ENCODE data around the gene LCN10.

Gene LCN10

DNA sequence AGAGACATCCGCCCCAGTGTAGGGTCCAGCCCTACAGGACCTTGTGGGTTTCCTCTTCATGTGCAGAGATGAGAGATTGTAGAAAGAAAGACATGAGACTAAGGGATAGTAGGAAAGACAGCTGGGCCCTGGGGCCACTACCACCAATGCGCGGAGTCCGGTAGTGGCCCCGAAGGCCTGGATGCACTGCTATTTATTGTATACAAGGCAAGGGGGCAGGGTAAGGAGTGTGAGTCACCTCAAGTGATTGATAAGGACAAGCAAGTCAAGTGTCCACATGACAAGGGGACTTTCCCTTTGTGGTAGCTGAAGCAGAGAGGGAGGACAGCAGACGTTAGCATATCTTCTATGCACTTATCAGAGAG is 42.2 kb upstream of the LCN10 start:
- H3K4me1 ChIP-seq (ENCODE audit: control insufficient read depth, insufficient read depth, low read length): peaks cover under 1% of the 10 kb centered on the region
- no peak overlapping the region for H3K4me3 ChIP-seq (ENCODE audit: low read length)
- H3K9me3 ChIP-seq (replicated peaks; ENCODE audit: low read length): no peaks in the 10 kb centered on the region
- no peak overlapping the region for H3K4me2 ChIP-seq (ENCODE audit: low read length)
- no peak overlapping the region for H3K9ac ChIP-seq (ENCODE audit: low read depth, low read length)
- H3K36me3 ChIP-seq (ENCODE audit: insufficient read depth, low read length): no peaks in the 10 kb centered on the region
- peaks cover 23% of the 10 kb centered on the region for H3K27me3 ChIP-seq (ENCODE audit: control insufficient read depth, insufficient read depth, low read length)

DNA sequence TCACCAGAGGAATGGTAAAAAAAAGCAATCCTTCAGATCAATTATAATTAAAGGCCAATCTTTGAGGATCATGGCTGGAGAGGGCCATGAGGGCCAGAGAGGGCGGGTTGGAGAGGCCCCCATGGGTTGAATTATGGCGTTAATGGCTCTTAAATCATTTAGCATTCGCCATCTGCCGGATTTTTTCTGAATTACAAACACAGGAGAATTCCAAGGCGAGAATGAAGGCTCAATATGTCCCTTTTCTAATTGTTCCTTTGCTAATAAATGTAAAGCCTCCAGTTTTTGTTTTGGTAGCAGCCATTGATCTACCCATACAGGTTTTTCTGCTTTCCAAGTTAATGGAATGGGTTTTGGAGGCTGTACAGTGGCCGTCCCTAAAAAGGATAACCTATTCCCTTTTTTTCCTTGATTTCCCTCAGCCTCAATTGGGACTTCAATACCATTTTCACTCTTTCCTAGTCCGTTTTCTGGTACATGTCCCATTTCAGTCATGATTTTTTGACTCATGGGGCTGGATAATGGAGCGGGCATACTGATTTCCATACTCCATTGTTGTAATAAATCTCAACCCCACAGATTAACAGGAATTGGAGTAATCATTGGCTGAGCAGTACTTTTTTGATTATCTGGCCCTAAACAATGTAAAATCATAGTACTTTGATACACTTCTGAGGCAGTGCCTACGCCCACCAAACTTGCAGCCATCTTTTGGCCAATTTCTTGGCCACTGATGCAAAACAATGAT is 41.7 kb upstream of the LCN10 start:
- Histone ChIP-seq H3K9me3 (replicated peaks; ENCODE audit: low read length) (no peaks in the 10 kb centered on the region), H3K9ac (ENCODE audit: low read depth, low read length) (no peak overlapping the region), H3K27me3 (ENCODE audit: control insufficient read depth, insufficient read depth, low read length) (peaks cover 29% of the 10 kb centered on the region), H3K4me1 (ENCODE audit: control insufficient read depth, insufficient read depth, low read length) (no peaks in the 10 kb centered on the region), H3K4me3 (ENCODE audit: low read length) (no peak overlapping the region), H3K36me3 (ENCODE audit: insufficient read depth, low read length) (no peaks in the 10 kb centered on the region), H3K4me2 (ENCODE audit: low read length) (no peak overlapping the region)

DNA sequence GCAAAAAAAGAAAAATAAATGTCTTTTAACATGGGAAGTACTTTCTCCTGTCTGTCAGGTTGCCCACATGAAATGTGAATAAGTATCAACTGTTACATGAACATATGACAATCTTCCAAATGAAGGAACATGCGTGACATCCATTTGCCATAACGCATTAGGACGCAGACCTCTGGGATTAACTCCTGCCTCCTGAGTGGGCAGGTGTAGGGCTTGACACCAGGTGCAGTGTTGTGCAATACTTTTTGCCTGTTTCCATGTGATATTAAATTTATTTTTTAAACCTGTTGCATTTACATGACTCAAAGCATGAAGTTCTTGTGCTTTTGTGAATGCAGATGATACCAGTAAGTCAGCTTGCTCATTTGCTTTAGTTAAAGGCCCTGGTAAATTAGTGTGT is 39.7 kb upstream of the LCN10 start:
- no peak overlapping the region for H3K4me3 ChIP-seq (ENCODE audit: low read length)
- peaks cover 48% of the 10 kb centered on the region for H3K27me3 ChIP-seq (ENCODE audit: control insufficient read depth, insufficient read depth, low read length)

DNA sequence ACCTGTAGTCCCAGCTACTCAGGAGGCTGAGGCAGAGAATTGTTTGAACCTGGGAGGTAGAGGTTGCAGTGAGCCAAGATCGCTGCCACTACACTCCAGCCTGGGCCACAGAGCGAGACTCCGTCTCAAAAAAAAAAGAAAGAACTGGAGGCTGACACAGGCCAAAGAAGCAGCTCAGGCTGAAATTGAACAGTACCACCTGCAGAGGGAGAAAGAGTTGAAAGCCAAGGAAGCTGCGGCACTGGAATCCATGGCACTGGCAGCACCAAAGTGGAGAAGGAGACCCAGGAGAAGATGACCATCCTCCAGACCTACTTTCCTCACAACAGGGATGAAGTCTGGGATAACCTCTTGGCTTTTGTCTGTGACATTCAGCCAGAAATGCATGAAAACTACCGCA is 37.1 kb upstream of the LCN10 start:
- Histone ChIP-seq H3K9ac (ENCODE audit: low read depth, low read length) (no peak overlapping the region), H3K4me3 (ENCODE audit: low read length) (no peak overlapping the region), H3K4me2 (ENCODE audit: low read length) (no peak overlapping the region), H3K4me1 (ENCODE audit: control insufficient read depth, insufficient read depth, low read length) (no peaks in the 10 kb centered on the region), H3K36me3 (ENCODE audit: insufficient read depth, low read length) (no peaks in the 10 kb centered on the region), H3K9me3 (replicated peaks; ENCODE audit: low read length) (no peaks in the 10 kb centered on the region), H3K27me3 (ENCODE audit: control insufficient read depth, insufficient read depth, low read length) (peaks cover 47% of the 10 kb centered on the region)

More for the DNA sequence above, 39.7 kb upstream of the LCN10 start:
- Histone ChIP-seq H3K4me1 (ENCODE audit: control insufficient read depth, insufficient read depth, low read length) (no peaks in the 10 kb centered on the region), H3K9me3 (replicated peaks; ENCODE audit: low read length) (no peaks in the 10 kb centered on the region), H3K4me2 (ENCODE audit: low read length) (no peak overlapping the region), H3K36me3 (ENCODE audit: insufficient read depth, low read length) (no peaks in the 10 kb centered on the region), H3K9ac (ENCODE audit: low read depth, low read length) (no peak overlapping the region)

DNA sequence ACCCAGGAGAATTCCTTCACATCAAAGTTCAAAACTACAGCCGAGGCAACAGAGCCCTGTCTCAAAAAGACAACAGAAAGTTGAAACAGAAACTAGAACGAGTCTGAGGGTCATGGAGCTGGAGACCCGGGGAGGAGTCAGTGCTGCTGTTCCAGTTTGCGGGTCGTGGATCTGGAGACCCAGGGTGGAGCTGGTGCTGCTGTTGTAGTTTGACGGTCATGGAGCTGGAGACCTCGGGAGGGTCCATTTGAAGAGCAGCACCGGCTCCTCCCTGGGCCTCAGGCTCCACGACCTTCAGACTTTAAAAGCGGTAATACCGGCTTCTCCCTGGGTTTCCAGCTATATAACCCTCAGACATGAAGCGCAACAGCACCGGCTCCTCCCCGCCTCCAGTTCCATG is 34.6 kb upstream of the LCN10 start:
- Histone ChIP-seq H3K4me3 (ENCODE audit: low read length) (no peak overlapping the region), H3K9me3 (replicated peaks; ENCODE audit: low read length) (peaks cover 2% of the 10 kb centered on the region), H3K36me3 (ENCODE audit: insufficient read depth, low read length) (no peaks in the 10 kb centered on the region), H3K4me1 (ENCODE audit: control insufficient read depth, insufficient read depth, low read length) (no peaks in the 10 kb centered on the region), H3K9ac (ENCODE audit: low read depth, low read length) (no peak overlapping the region), H3K27me3 (ENCODE audit: control insufficient read depth, insufficient read depth, low read length) (peaks cover 45% of the 10 kb centered on the region), H3K4me2 (ENCODE audit: low read length) (no peak overlapping the region)

DNA sequence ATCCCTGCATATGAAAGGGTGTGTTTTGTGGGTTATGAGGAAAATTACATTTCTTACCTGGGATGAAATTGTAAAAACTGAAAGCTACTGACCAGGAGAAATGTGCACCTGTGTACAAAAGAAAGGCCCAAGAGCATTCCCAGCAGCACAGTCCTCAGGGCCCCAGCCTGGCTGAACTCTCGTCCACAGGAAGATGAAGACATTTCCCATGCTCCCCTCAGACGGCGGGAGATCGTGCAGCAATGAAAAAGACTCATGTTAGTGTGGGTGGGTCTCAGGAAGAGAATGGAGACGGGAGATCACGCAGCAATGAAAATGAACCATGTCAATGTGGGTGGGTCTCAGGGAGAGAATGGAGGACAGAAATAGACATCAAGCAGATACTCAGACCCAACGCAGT is 34.2 kb upstream of the LCN10 start:
- Histone ChIP-seq H3K36me3 (ENCODE audit: insufficient read depth, low read length) (no peaks in the 10 kb centered on the region), H3K9ac (ENCODE audit: low read depth, low read length) (no peak overlapping the region), H3K27me3 (ENCODE audit: control insufficient read depth, insufficient read depth, low read length) (peaks cover 46% of the 10 kb centered on the region), H3K4me2 (ENCODE audit: low read length) (no peak overlapping the region), H3K9me3 (replicated peaks; ENCODE audit: low read length) (peaks cover 2% of the 10 kb centered on the region), H3K4me1 (ENCODE audit: control insufficient read depth, insufficient read depth, low read length) (no peaks in the 10 kb centered on the region), H3K4me3 (ENCODE audit: low read length) (no peak overlapping the region)

DNA sequence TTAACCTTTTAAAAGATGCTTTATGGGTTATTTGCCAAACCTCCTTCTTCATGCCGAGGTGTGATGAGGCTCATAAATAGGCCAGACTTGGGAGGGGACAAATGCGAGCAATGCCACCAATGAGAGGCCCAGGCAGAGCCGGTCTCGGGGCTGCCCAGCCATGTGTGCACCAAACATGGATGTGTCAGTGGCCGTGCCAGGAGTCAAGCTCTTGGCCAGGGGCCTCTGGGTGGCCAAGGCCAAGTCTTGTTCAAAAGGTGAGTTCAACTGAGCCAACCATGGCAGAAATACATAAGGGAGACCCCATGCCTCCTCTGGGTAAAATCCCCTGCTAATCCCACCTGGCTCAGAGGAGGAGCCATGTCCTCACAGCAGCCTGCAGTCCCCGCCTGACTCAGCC is 32.5 kb upstream of the LCN10 start:
- Histone ChIP-seq H3K9ac (ENCODE audit: low read depth, low read length) (no peak overlapping the region), H3K36me3 (ENCODE audit: insufficient read depth, low read length) (no peaks in the 10 kb centered on the region), H3K4me3 (ENCODE audit: low read length) (no peak overlapping the region), H3K27me3 (ENCODE audit: control insufficient read depth, insufficient read depth, low read length) (peaks cover 43% of the 10 kb centered on the region), H3K4me1 (ENCODE audit: control insufficient read depth, insufficient read depth, low read length) (no peaks in the 10 kb centered on the region), H3K4me2 (ENCODE audit: low read length) (no peak overlapping the region), H3K9me3 (replicated peaks; ENCODE audit: low read length) (peaks cover 2% of the 10 kb centered on the region)

DNA sequence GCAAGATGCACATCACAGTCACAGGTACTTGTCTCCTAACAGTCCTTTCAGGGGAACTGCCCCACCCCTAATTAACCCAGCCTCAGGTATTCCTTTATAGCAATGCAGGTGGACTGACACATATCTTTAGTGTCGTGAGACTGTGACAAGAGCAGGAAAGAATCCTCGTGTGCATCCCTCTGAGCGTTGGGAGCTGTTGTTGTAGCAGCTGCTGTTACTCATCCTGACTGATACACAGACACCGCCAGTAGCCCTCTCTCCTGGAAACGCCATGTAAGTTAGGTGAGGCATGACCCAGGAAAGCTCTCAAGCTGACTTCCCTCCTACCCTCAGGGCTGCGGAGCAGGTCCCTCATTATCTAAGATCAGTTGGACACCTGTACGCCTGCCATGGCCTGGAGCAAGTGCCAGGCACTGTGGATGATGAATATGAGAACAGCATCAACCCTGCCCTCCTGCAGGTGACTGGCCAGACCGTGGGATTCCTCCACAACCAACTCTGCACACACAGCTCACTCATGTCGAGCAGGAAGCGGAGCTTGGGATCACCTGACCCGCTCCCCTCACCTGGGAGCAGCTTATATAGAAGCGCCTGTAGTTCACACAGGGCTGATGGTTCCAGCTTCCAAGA is 31.8 kb upstream of the LCN10 start:
- no peaks in the 10 kb centered on the region for H3K36me3 ChIP-seq (ENCODE audit: insufficient read depth, low read length)
- H3K4me2 ChIP-seq (ENCODE audit: low read length): no peak overlapping the region
- H3K9ac ChIP-seq (ENCODE audit: low read depth, low read length): no peak overlapping the region
- H3K4me3 ChIP-seq (ENCODE audit: low read length): no peak overlapping the region
- H3K9me3 ChIP-seq (replicated peaks; ENCODE audit: low read length): peaks cover 2% of the 10 kb centered on the region
- H3K4me1 ChIP-seq (ENCODE audit: control insufficient read depth, insufficient read depth, low read length): no peaks in the 10 kb centered on the region
- peaks cover 36% of the 10 kb centered on the region for H3K27me3 ChIP-seq (ENCODE audit: control insufficient read depth, insufficient read depth, low read length)

DNA sequence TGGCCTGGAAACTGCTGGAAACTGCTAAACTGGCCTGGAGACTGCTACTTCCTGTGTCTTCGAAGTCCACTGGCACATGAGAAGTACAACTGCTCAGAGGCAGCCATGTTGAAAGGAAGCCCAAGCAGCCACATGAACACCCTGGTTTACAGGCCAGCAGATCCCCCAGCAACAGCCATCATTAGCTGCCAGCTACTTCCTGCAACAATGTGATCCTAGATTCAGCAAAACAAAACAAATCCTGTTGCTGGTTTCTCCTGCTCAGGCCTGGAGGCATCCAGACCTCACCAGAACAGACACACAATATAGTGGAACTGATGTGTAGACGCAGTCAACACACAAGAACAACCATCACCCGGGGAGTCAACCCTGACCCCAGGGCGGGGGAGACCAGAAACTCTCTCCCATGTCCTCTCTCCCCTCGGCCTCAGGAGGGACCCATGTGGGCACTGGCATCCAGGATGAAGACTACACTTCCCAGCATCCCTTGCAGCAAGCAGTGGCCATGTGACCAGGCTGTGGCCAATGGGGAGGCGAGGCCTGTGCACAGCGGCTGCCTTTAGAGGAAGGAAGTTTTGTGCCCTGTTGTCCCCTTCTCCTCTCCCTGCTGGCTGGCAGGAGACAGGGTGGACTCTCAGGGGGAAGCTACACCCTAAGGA is 30.8 kb upstream of the LCN10 start:
- no peak overlapping the region for H3K4me2 ChIP-seq (ENCODE audit: low read length)
- H3K9ac ChIP-seq (ENCODE audit: low read depth, low read length): no peak overlapping the region
- H3K9me3 ChIP-seq (replicated peaks; ENCODE audit: low read length): peaks cover 2% of the 10 kb centered on the region
- no peaks in the 10 kb centered on the region for H3K4me1 ChIP-seq (ENCODE audit: control insufficient read depth, insufficient read depth, low read length)
- H3K27me3 ChIP-seq (ENCODE audit: control insufficient read depth, insufficient read depth, low read length): peaks cover 26% of the 10 kb centered on the region
- no peaks in the 10 kb centered on the region for H3K36me3 ChIP-seq (ENCODE audit: insufficient read depth, low read length)
- no peak overlapping the region for H3K4me3 ChIP-seq (ENCODE audit: low read length)

DNA sequence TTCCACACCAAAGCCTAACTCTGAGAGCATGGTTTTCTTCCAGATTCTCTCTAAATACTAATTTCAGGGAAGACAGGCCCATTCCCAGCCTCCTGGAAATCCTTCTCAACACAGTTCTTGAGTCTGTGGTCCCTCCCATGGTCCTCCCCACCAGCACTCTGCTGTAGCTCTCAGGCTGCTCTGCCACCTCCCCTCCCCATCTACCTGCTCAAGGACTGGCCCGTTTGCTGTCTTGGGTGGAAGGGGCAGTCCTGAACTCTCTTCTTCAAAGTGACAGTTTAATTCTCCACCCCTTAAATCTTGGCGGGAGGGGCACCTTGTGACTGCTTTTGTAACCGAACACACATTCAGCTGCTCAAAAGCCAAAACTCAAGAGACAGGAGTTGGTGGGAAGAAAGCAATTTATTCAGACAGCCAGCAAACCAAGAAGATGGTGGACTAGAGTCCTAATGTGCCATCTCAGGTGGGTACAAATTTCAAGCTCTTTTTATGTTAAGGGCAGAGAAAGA is 29.2 kb upstream of the LCN10 start:
- peaks cover 2% of the 10 kb centered on the region for H3K9me3 ChIP-seq (replicated peaks; ENCODE audit: low read length)
- no peaks in the 10 kb centered on the region for H3K36me3 ChIP-seq (ENCODE audit: insufficient read depth, low read length)
- peaks cover 18% of the 10 kb centered on the region for H3K27me3 ChIP-seq (ENCODE audit: control insufficient read depth, insufficient read depth, low read length)
- H3K4me2 ChIP-seq (ENCODE audit: low read length): no peak overlapping the region
- no peak overlapping the region for H3K9ac ChIP-seq (ENCODE audit: low read depth, low read length)
- no peaks in the 10 kb centered on the region for H3K4me1 ChIP-seq (ENCODE audit: control insufficient read depth, insufficient read depth, low read length)
- no peak overlapping the region for H3K4me3 ChIP-seq (ENCODE audit: low read length)

DNA sequence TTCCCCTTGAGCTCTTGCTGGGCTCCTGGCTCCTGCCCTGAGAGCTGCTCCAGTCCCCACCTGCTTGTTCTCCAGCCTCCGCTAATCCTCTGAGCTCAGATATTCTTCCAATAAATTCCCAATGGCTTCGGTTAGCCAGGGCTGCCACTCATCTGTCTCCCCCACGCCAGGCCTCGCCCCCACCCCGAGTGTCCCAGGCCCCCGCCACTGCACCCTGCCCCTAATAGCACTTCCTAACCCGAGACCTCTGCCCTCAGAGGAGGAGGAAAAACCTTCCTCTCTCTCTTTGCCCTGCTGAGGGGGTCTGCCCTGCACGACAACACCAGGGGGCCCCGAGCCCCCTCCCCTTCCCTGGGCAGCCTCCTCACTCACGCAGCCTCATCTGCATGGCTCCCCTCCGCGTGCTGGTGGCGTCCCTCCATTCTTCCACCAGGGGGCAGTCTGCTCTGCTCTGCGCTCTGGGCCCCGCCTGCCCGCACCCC is 27.0 kb upstream of the LCN10 start:
- Histone ChIP-seq H3K36me3 (ENCODE audit: insufficient read depth, low read length) (no peaks in the 10 kb centered on the region), H3K4me3 (ENCODE audit: low read length) (no peak overlapping the region), H3K4me1 (ENCODE audit: control insufficient read depth, insufficient read depth, low read length) (no peaks in the 10 kb centered on the region), H3K9ac (ENCODE audit: low read depth, low read length) (no peak overlapping the region), H3K9me3 (replicated peaks; ENCODE audit: low read length) (peaks cover 2% of the 10 kb centered on the region), H3K27me3 (ENCODE audit: control insufficient read depth, insufficient read depth, low read length) (peaks cover 15% of the 10 kb centered on the region), H3K4me2 (ENCODE audit: low read length) (no peak overlapping the region)

All from skeletal muscle satellite cell (primary cell).